ENCODE data around the gene IFI27L1.

Gene IFI27L1

DNA sequence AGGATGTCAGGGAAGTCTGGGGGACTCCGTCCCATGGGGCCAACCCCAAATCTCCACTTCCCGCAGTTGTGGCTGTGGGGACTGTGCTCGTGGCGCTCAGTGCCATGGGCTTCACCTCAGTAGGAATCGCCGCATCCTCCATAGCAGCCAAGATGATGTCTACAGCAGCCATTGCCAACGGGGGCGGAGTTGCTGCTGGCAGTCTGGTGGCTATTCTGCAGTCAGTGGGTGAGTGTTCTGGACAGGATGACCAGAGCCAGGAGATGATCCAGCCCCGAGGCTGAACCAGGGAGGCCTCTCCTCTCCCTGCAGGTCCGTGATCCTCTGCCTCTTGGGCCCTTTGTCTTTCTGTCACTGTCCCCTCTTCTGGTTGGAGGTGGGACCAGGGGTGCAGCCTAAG lies 20.6 kb downstream of the IFI27L1 start:
- H3K36me3 ChIP-seq (ENCODE audit: control insufficient read depth, insufficient read depth, low read length) = no peaks in the 10 kb centered on the region
- H3K27me3 ChIP-seq (ENCODE audit: control insufficient read depth, insufficient read depth, low read length, poor library complexity, severe bottlenecking) = no peaks in the 10 kb centered on the region
- 95% methylated on average over 10 of the region's 10 CpGs for WGBS, 2 experiments
- no peaks in the 10 kb centered on the region for H3K9me3 ChIP-seq (ENCODE audit: control insufficient read depth, low read length)
- no peak overlapping the region for H3K27ac ChIP-seq (ENCODE audit: insufficient read depth, low read depth, low read length, poor library complexity, severe bottlenecking)
- H3K4me3 ChIP-seq (ENCODE audit: insufficient read depth, low read depth, low read length) = no peak overlapping the region
- no peaks in the 10 kb centered on the region for H3K4me1 ChIP-seq (ENCODE audit: control insufficient read depth, insufficient read depth, low read length)

DNA sequence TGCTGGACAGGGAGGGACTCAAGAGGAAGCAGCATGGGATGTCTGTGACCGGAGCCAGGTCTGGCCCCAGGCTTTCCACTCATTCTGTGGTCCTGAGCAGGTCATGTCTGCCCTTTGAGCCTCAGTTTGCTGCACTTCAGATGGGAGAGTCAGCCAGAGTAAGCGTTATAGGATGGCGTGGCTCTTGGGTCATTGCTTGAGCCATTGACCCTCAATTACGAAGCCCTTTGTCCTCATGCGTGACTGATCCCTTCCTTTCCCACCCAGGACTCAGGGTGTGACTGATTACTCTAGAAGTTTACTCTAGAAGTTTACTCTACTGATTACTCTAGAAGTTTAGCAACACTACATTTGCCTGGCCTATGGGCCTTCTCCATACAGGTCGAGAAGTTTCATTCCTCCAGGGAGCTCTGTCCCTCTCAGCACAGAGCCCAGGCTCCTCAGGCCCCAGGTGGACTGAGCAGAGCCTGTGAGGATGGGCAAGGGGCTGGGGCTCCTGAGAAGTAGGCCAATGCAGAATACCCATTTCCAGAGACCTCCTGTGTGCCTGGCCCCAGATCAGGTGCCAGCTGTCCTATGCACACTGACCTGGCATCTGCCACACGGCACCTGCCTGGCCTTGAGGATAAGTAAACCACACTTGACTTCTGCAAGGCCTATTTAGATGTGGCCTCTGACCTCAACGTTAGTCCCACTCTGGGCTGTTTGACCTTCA lies 21.8 kb downstream of the IFI27L1 start:
- Histone ChIP-seq H3K4me3 (ENCODE audit: insufficient read depth, low read depth, low read length) (no peak overlapping the region), H3K27me3 (ENCODE audit: control insufficient read depth, insufficient read depth, low read length, poor library complexity, severe bottlenecking) (no peaks in the 10 kb centered on the region), H3K36me3 (ENCODE audit: control insufficient read depth, insufficient read depth, low read length) (no peaks in the 10 kb centered on the region), H3K27ac (ENCODE audit: insufficient read depth, low read depth, low read length, poor library complexity, severe bottlenecking) (no peak overlapping the region), H3K9me3 (ENCODE audit: control insufficient read depth, low read length) (no peaks in the 10 kb centered on the region), H3K4me1 (ENCODE audit: control insufficient read depth, insufficient read depth, low read length) (no peaks in the 10 kb centered on the region)
- 91 to 92% methylated on average over 8 of the region's 8 CpGs for WGBS, 2 experiments

DNA sequence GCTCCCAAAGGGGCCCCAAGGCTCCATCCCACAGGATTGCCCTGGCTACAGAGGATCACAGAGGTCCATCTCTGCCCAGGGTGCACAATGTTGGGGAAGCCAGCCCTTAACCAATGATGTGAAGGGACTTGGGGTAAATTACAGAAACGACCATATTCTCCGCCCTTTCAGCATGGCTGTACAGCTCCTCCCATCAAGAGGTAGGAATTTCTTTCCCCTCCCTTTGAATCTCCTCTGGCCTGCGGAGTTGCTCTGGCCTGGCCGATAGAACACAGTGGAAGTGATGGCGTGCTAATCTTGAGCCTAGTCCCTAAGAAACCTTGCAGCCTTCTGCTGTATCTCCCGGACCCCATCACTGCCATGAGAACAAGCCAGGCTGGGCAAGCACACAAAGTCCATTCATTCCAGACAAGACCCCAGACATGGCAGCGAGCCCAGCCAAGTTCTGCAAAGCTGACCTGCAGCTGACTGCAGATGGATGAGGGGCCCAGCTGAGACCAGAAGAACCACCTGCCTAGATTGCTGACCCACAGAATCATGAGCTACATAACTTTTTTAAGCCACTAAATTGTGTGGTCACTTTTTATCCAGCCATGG lies 22.5 kb downstream of the IFI27L1 start:
- WGBS, 2 experiments = 83 to 86% methylated on average over 7 of the region's 7 CpGs
- Histone ChIP-seq H3K4me3 (ENCODE audit: insufficient read depth, low read depth, low read length) (no peak overlapping the region), H3K4me1 (ENCODE audit: control insufficient read depth, insufficient read depth, low read length) (no peaks in the 10 kb centered on the region), H3K9me3 (ENCODE audit: control insufficient read depth, low read length) (no peaks in the 10 kb centered on the region), H3K36me3 (ENCODE audit: control insufficient read depth, insufficient read depth, low read length) (no peaks in the 10 kb centered on the region), H3K27ac (ENCODE audit: insufficient read depth, low read depth, low read length, poor library complexity, severe bottlenecking) (no peak overlapping the region), H3K27me3 (ENCODE audit: control insufficient read depth, insufficient read depth, low read length, poor library complexity, severe bottlenecking) (no peaks in the 10 kb centered on the region)

GRCh38 chr14:94104731-94105130 lies 23.6 kb downstream of the IFI27L1 start:
- Histone ChIP-seq H3K4me3 (ENCODE audit: insufficient read depth, low read depth, low read length) (no peak overlapping the region), H3K4me1 (ENCODE audit: control insufficient read depth, insufficient read depth, low read length) (no peaks in the 10 kb centered on the region), H3K27ac (ENCODE audit: insufficient read depth, low read depth, low read length, poor library complexity, severe bottlenecking) (no peak overlapping the region), H3K27me3 (ENCODE audit: control insufficient read depth, insufficient read depth, low read length, poor library complexity, severe bottlenecking) (no peaks in the 10 kb centered on the region), H3K36me3 (ENCODE audit: control insufficient read depth, insufficient read depth, low read length) (no peaks in the 10 kb centered on the region), H3K9me3 (ENCODE audit: control insufficient read depth, low read length) (no peaks in the 10 kb centered on the region)
- 94 to 95% methylated on average over 8 to 10 of the region's 10 CpGs for WGBS, 2 experiments

DNA sequence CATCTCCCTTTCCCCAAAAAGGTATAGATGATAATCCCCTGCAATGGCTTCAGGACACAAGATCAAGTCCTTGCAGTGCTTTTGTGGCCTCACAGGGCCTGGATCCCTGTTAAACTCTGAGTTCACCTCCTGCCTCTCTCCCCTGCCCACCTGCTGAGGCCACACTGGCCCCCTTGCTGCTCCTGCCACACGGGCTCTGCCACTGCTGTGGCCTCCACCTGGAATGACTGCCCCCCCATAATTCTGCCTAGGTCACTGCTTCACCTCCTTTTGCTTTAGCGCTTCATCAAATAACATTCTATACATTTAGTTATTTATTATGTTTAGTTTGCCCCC lies 28.8 kb downstream of the IFI27L1 start:
- no peak overlapping the region for H3K27ac ChIP-seq (ENCODE audit: insufficient read depth, low read depth, low read length, poor library complexity, severe bottlenecking)
- H3K36me3 ChIP-seq (ENCODE audit: control insufficient read depth, insufficient read depth, low read length) = no peaks in the 10 kb centered on the region
- H3K9me3 ChIP-seq (ENCODE audit: control insufficient read depth, low read length) = no peaks in the 10 kb centered on the region
- no peaks in the 10 kb centered on the region for H3K4me1 ChIP-seq (ENCODE audit: control insufficient read depth, insufficient read depth, low read length)
- H3K27me3 ChIP-seq (ENCODE audit: control insufficient read depth, insufficient read depth, low read length, poor library complexity, severe bottlenecking) = no peaks in the 10 kb centered on the region
- no peak overlapping the region for H3K4me3 ChIP-seq (ENCODE audit: insufficient read depth, low read depth, low read length)
- 67 to 68% methylated on average over 1 of the region's 2 CpGs for WGBS, 2 experiments

- Histone ChIP-seq H3K27ac (ENCODE audit: insufficient read depth, low read depth, low read length, poor library complexity, severe bottlenecking) (no peak within 1 kb of the TSS), H3K4me1 (ENCODE audit: control insufficient read depth, insufficient read depth, low read length) (no peaks in the 10 kb centered on the region)
- WGBS, 2 experiments = 86 to 87% methylated on average over 14 of the region's 14 CpGs
Observed at GRCh38 chr14:94110552-94111181, 29.6 kb downstream of the IFI27L1 start, which contains the start of gene IFI27. Gene IFI27 (plus strand): TSS chr14:94110736.

GRCh38 chr14:94111276-94112095 lies 30.4 kb downstream of the IFI27L1 start:
- no peaks in the 10 kb centered on the region for H3K4me1 ChIP-seq (ENCODE audit: control insufficient read depth, insufficient read depth, low read length)
- H3K9me3 ChIP-seq (ENCODE audit: control insufficient read depth, low read length) = no peaks in the 10 kb centered on the region
- no peak overlapping the region for H3K27ac ChIP-seq (ENCODE audit: insufficient read depth, low read depth, low read length, poor library complexity, severe bottlenecking)
- no peaks in the 10 kb centered on the region for H3K27me3 ChIP-seq (ENCODE audit: control insufficient read depth, insufficient read depth, low read length, poor library complexity, severe bottlenecking)
- no peak overlapping the region for H3K4me3 ChIP-seq (ENCODE audit: insufficient read depth, low read depth, low read length)
- 93 to 94% methylated on average over 20 of the region's 20 CpGs for WGBS, 2 experiments
- H3K36me3 ChIP-seq (ENCODE audit: control insufficient read depth, insufficient read depth, low read length) = no peaks in the 10 kb centered on the region

More at GRCh38 chr14:94110552-94111181, 29.6 kb downstream of the IFI27L1 start, which contains the start of gene IFI27:
- Histone ChIP-seq H3K36me3 (ENCODE audit: control insufficient read depth, insufficient read depth, low read length) (no peaks in the 10 kb centered on the region), H3K9me3 (ENCODE audit: control insufficient read depth, low read length) (no peaks in the 10 kb centered on the region), H3K4me3 (ENCODE audit: insufficient read depth, low read depth, low read length) (no peak within 1 kb of the TSS), H3K27me3 (ENCODE audit: control insufficient read depth, insufficient read depth, low read length, poor library complexity, severe bottlenecking) (no peaks in the 10 kb centered on the region)

DNA sequence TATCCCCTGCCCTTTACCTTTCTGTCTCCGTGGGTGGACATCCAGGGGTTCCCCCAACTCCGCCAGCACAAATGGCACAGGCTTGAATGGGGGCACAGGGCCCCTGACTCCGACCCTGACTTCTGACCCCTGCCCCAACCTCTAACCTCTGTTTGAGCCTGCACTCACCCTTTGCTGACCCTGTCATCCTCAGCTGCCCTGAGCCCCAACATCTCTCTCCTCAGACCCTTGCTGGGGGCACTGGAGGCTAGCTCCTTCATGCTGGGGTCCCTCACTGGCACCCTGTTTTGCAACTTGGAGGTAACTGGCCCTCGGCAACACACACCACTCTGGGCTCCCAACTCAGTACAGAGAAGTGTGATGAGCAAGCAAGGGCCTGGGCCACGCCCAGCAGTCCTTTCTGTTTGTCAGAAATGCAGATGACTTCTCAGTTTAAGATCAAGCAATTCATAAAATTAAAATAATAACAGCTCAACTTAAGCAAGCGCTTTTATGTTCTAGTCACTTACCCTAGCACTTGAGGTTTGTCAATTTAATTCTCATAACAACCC lies 31.5 kb downstream of the IFI27L1 start:
- Histone ChIP-seq H3K36me3 (ENCODE audit: control insufficient read depth, insufficient read depth, low read length) (no peaks in the 10 kb centered on the region), H3K4me1 (ENCODE audit: control insufficient read depth, insufficient read depth, low read length) (no peaks in the 10 kb centered on the region), H3K27ac (ENCODE audit: insufficient read depth, low read depth, low read length, poor library complexity, severe bottlenecking) (no peak overlapping the region), H3K27me3 (ENCODE audit: control insufficient read depth, insufficient read depth, low read length, poor library complexity, severe bottlenecking) (no peaks in the 10 kb centered on the region), H3K4me3 (ENCODE audit: insufficient read depth, low read depth, low read length) (no peak overlapping the region), H3K9me3 (ENCODE audit: control insufficient read depth, low read length) (no peaks in the 10 kb centered on the region)
- 91 to 93% methylated on average over 6 of the region's 6 CpGs for WGBS, 2 experiments

- Histone ChIP-seq H3K4me1 (ENCODE audit: control insufficient read depth, insufficient read depth, low read length) (no peaks in the 10 kb centered on the region), H3K4me3 (ENCODE audit: insufficient read depth, low read depth, low read length) (no peak overlapping the region), H3K36me3 (ENCODE audit: control insufficient read depth, insufficient read depth, low read length) (no peaks in the 10 kb centered on the region), H3K27me3 (ENCODE audit: control insufficient read depth, insufficient read depth, low read length, poor library complexity, severe bottlenecking) (no peaks in the 10 kb centered on the region), H3K9me3 (ENCODE audit: control insufficient read depth, low read length) (no peaks in the 10 kb centered on the region), H3K27ac (ENCODE audit: insufficient read depth, low read depth, low read length, poor library complexity, severe bottlenecking) (no peak overlapping the region)
- 87 to 91% methylated on average over 7 of the region's 7 CpGs for WGBS, 2 experiments
Observed at GRCh38 chr14:94113073-94113472, 32.0 kb downstream of the IFI27L1 start.
